D341Med (cell line): ENCODE data around the gene ZNF138.
A peak's percentile ranks its signal among the peaks of the same experiment; 100 is the strongest.
"Not testable (repeated sequence)": the region's sequence is repeated elsewhere in the genome, so short reads cannot be mapped to it uniquely, and the experiment has no call there.

ENCODE experiments used
- DNase-seq: peaks from one replicate; pipeline ENCODE4 v3.0.0; 2012; ENCODE audit warnings: low spot score

Gene ZNF138

GRCh38 chr7:64794171-64794844 is at the start of gene ZNF138:
Gene ZNF138, plus strand, starts transcription at chr7:64794428. Its CDS starts 141 bp downstream, at chr7:64794569.
- peak; percentile 95 for DNase-seq

DNA sequence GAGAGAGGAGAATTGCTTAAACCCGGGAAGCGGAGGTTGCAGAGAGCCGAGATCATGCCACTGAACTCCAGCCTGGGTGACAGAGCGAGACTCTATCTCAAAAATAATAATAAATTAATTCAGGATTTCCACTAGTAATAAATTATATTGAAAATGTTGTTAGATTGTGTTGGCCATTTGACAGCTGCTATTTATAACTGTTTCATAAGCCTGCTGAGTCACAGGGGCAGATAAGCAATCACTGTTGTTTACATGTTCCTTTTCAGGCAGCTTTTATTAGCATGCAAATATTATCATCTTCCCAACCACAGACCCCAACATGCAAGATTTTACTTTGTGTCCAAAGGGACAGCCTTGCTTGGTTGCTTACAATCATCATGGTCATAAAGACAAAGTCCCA is 49.5 kb upstream of the ZNF138 start:
- no peak for DNase-seq

DNA sequence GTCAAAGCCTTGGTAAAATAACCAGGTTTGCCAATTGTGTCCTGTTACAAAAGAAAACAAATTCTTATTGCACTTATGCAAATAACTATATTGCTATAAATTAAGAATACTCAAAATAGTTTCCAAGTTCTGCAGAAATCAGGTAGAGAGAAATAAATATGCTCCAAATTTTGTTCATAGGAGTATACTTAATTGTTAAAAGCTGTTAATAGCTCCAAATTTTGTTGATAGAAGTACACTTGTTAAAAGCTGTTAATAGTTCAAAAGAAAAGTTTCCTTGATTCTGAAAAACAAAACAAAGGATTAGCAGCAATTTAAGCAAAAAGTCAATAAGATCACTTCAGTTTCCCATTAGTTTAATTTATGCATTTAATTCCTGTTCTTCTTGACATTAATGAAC is 46.4 kb upstream of the ZNF138 start:
- no peak for DNase-seq

DNA sequence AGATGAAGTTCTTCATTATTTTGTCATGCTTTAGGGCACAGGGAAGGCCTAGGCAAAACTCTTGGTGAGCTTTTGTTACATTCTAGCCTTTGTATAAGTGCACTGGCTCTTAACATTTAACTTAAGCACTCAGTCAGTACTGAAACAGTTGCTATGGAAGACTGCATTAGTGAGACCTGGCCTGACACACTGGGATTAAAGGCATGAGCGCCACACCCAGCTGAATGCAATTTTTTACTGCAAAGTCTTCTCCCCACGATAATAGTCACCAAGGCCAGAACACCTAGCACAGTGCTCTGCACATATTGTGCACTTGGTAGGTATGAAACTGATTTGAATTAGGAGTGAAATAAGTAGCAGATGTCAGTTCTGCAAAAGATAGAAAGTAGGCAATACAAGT is 41.2 kb upstream of the ZNF138 start:
- no peak for DNase-seq

- no peak for DNase-seq
Observed at GRCh38 chr7:64755865-64756264, 38.4 kb upstream of the ZNF138 start.

DNA sequence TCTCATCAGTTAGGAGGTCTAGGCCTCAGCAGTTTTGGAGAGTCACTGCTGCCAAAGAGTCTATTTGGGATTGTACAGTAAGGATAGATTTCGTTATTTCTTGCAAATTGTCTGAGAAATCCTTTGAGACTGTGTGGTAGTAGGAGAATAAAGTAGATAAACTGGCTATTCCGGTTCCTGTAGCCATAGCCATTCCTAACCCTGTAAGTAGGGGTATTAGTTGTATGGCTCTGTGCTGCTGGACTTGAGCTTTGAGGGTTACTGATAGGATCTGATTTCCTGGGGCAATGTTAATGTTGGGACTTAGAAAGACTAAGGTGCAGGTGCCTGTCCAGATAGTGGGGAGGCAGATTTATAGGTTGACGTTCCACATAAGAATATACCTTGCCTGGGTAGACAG is 36.1 kb upstream of the ZNF138 start:
- DNase-seq = no peak

- DNase-seq = no peak
Observed at GRCh38 chr7:64768824-64769223, 25.4 kb upstream of the ZNF138 start.

DNA sequence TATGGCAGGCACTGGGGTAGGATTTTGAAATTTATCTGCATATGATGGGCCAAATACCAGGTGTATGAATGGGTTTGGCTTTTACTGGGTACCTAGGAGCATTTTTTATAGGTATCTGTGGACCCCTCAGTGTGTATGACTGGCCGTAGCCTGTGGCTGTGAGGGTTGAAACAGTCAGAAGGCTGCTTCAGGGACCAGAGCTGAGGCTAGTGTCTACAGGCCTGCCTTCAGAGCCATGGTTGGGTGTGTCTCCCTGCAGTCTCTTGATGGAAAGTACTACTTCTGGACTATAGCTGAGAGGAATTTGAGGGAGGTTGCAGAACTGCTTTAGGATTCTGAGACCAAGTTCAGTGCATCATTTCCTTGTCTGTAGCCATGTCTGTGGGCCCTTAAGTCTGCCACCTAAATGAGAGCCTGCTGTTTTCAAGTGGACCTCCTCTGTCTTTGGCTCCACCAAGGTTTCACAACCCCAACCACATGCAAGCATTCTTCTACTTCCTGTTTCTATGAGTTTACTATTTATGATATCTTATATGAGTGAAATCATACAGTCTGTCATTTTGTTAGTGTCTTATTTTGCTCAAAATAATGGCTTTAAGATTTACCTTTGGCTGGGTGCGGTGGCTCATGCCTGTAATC is 19.9 kb upstream of the ZNF138 start:
- DNase-seq = no peak

- DNase-seq = no peak
Observed at GRCh38 chr7:64775289-64775688, 18.9 kb upstream of the ZNF138 start.

GRCh38 chr7:64784842-64785241 is 9.4 kb upstream of the ZNF138 start:
- DNase-seq = not testable (repeated sequence)

- no peak for DNase-seq
Observed at GRCh38 chr7:64787295-64787694, 6.9 kb upstream of the ZNF138 start.

GRCh38 chr7:64789241-64789640 is 5.0 kb upstream of the ZNF138 start:
- not testable (repeated sequence) for DNase-seq

DNA sequence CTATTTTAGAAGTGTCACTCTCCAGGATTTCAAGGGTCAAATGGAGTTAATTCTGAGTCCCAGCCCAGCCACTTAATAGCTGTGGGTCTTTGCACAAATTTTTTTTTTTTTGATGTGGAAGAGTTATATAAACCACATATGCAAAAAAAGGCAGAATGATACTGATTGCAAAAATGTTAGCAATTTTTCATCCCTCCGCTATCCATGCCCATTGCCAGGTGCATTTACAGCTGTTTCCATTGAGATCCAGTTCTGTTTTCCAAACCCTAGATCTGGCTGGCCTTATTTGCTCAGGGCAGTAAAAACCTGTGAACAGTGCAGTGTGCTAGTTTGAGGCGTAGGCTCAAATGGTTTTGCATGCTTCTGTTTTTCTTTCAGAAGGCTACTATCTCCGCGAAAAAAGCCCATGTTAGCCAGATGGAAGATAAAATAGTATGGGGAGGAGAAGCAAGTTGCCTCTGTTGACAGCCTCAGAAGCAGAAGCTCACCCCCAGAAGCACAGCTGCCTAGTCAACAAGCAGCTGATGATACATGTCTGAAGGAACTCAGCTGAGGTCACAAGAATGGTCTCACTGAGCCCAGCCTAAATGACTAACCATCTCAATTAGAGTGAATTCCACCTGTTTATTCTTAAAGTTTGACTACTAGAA is 997 bp upstream of the ZNF138 start:
- DNase-seq = no peak

DNA sequence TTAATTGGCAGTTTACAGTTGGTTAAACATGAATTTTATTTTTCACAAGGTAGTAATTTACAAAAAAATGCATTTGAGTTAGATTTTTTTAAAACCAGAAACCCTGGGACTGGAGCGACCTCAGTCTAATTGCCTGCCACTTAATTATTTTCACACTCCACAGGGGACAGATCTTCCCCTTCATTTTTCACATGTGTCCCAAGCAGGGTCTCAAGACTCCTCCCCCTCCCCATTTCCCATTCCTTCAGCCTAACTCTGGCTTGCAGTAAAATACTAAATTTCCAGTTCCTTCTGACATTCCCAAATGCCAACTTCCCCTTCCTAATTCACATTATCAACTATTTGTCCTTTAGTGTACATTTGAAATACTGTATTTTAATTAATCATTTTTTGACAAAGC is 948 bp downstream of the ZNF138 start:
- no peak for DNase-seq

- DNase-seq = not testable (repeated sequence)
Observed at GRCh38 chr7:64799169-64799568, 4.9 kb downstream of the ZNF138 start.

DNA sequence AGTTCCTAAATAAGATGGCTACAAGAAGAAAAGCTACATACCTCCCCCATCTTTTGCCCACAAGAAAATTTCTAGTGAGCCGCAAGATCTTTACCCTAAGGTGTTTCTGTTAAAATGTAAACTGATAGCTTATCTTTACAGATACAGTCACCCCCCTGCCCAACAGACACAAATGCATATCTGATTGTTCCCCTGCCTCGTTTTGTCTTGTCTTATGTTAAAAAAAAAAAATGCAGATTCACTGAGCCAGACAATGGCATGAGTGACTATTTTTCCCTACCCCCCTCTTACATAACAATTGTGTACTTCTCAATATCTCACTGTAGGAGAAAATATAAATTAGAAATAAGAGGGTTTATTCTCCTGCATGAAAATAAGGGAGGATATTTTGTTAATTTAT is 8.5 kb downstream of the ZNF138 start:
- DNase-seq = no peak

- DNase-seq = no peak
Observed at GRCh38 chr7:64807731-64808365, 13.6 kb downstream of the ZNF138 start.

DNA sequence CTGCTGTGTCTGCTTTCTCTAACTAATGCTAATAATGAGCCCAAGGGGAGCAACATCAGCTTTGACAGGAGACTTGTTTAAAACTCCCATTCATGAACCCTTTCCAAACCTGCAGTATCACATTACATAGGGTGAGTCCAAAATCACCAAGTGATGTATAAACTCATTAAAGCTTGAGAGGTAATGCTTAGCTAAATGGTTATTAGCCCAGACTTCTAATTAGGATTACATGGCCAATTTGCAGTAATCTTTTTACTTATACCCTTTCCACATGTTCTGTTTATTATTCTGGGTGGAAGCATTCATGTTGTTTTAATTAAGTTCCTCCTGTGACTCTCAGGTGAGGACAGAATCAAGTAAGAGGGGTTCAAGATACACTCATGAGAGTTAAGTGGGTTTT is 17.5 kb downstream of the ZNF138 start:
- peak; percentile 30 for DNase-seq

GRCh38 chr7:64830926-64831325 is 36.7 kb downstream of the ZNF138 start:
- no peak for DNase-seq

GRCh38 chr7:64832136-64832535 is 37.9 kb downstream of the ZNF138 start:
- no peak for DNase-seq

- no peak for DNase-seq
Observed at GRCh38 chr7:64834989-64835388, 40.8 kb downstream of the ZNF138 start.

DNA sequence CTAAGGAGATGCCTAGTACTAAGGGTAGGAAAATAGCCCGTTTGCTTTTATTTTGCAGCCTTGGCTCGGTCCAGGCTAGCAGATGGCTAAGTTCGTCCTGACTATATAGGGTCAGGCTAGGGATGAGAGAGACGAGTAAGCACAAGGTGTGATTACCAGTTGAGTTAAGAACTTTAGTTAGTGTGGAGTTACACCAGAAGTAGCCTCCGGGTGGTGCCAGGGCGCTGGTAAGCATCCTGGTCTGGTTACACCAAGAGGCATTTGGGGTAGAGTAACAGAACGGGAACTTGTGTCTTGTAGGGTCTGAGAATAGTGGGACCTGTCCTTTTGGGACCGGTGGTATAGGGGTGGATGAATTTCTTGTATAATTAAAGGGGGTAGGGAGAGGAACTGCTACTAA is 41.6 kb downstream of the ZNF138 start:
- DNase-seq = not testable (repeated sequence)

DNA sequence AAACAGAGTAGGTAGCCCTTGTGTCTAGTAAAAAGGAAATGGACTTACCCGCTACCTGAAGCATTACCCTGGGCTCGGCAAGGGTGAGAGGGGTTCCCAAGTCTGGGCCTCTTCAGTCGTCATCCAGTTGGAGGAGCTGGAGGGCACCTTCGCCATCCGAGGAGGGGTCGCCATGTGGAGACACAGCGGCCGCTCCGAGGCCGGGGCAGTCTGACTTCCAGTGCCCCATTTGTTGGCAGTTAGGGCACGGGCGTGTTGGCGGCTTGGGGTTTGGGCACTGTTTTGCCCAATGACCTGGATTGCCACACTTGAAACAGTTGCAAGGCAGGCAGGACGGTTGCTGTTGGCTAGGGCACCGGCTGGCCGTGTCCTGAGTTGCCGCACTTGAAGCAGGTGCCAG is 43.8 kb downstream of the ZNF138 start:
- DNase-seq = not testable (repeated sequence)
